ENCODE results near the gene NTNG1. TPM values are rescaled to one million over a fixed set of nuclear protein-coding genes. Genes with fewer than 3 reads are reported as not detected.

NTNG1 gene
- total and polyA plus RNA-seq, 10 of the 15 experiments (the other 5 are each of a cell fraction or from before 2014, with no cell fraction given), result 0.18 to 2.3 (median 1.1) TPM; not detected in 1

- no TSS peak for BruUV-seq (replicated peaks)
- no peaks in the 10 kb centered on the region for H3K4me1 ChIP-seq (ENCODE audit: control insufficient read depth, insufficient read depth, low read length)
- SMC1A ChIA-PET (ENCODE audit: uncharacterized antibody, unreplicated experiment), result interaction anchor here (0.8 to 3.4 kb wide), 10 partner anchors 16 to 236 kb away, joined by 3 to 12 read pairs (median 3); no protein-coding TSS in a partner anchor
- H3K79me2 ChIP-seq (ENCODE audit: control insufficient read depth, insufficient read depth, low read length), result no peaks in the 10 kb centered on the region
- CTCF ChIA-PET, result interaction anchor here (0.7 to 7.8 kb wide), 4 partner anchors 16 to 236 kb away, joined by 3 to 67 read pairs (median 18); no protein-coding TSS in a partner anchor
- DNase-seq (ENCODE audit: low read depth, low spot score) (no peak), ATAC-seq (peak; percentile 23; the same call in 2 of the 3 replicates), FAIRE-seq (peak; percentile 35)
- no peaks in the 10 kb centered on the region for H3K27me3 ChIP-seq (replicated peaks in 1 of 2; ENCODE audit: control insufficient read depth in 2 of 2, insufficient read depth in 2 of 2, low read length in 1 of 2)
- in situ Hi-C loops (cut with MboI) (no loop called here), intact Hi-C loops (cut with micrococcal nuclease; ENCODE audit: unreplicated experiment) (no loop called here)
- TF ChIP-seq GATAD2B (conservative IDR thresholded peaks at IDR 0.05; ENCODE audit: low read depth) (no peak), RFX5 (IDR thresholded peaks at IDR 0.05; ENCODE audit: low read depth, low read length) (no peak), ASH2L (IDR thresholded peaks at IDR 0.05; ENCODE audit: borderline replicate concordance, low read depth) (no peak), SUZ12 (IDR thresholded peaks at IDR 0.05; ENCODE audit: unreplicated experiment) (no peak), E4F1 (IDR thresholded peaks at IDR 0.05; ENCODE audit: borderline replicate concordance, partially characterized antibody) (no peak), MTA2 (IDR thresholded peaks at IDR 0.05; ENCODE audit: low read depth) (0 out of 2 replicates have a peak, but pooled peaks have one; percentile 16), KDM1A (IDR thresholded peaks at IDR 0.05; ENCODE audit: borderline replicate concordance) (no peak)
- TF ChIP-seq, protein P1, sequence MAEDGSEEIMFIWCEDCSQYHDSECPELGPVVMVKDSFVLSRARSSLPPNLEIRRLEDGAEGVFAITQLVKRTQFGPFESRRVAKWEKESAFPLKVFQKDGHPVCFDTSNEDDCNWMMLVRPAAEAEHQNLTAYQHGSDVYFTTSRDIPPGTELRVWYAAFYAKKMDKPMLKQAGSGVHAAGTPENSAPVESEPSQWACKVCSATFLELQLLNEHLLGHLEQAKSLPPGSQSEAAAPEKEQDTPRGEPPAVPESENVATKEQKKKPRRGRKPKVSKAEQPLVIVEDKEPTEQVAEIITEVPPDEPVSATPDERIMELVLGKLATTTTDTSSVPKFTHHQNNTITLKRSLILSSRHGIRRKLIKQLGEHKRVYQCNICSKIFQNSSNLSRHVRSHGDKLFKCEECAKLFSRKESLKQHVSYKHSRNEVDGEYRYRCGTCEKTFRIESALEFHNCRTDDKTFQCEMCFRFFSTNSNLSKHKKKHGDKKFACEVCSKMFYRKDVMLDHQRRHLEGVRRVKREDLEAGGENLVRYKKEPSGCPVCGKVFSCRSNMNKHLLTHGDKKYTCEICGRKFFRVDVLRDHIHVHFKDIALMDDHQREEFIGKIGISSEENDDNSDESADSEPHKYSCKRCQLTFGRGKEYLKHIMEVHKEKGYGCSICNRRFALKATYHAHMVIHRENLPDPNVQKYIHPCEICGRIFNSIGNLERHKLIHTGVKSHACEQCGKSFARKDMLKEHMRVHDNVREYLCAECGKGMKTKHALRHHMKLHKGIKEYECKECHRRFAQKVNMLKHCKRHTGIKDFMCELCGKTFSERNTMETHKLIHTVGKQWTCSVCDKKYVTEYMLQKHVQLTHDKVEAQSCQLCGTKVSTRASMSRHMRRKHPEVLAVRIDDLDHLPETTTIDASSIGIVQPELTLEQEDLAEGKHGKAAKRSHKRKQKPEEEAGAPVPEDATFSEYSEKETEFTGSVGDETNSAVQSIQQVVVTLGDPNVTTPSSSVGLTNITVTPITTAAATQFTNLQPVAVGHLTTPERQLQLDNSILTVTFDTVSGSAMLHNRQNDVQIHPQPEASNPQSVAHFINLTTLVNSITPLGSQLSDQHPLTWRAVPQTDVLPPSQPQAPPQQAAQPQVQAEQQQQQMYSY (CRISPR knock-in tag; IDR thresholded peaks at IDR 0.05), result no peak
- no peak overlapping the region for H2AFZ ChIP-seq (ENCODE audit: control insufficient read depth, low read depth, low read length)
- H3K4me3 ChIP-seq, result no peak overlapping the region
- H3K9ac ChIP-seq (ENCODE audit: control insufficient read depth, insufficient read depth, low read length), result no peak overlapping the region
- H3K9me3 ChIP-seq (replicated peaks; ENCODE audit: control insufficient read depth, insufficient read depth, low read length), result peaks cover 3% of the 10 kb centered on the region; the same call in 1 of the 3 replicates
- no peak overlapping the region for H3K4me2 ChIP-seq (ENCODE audit: control insufficient read depth, insufficient read depth)
- no peak overlapping the region for H3K27ac ChIP-seq (ENCODE audit: control insufficient read depth, insufficient read depth)
- H4K20me1 ChIP-seq (ENCODE audit: control insufficient read depth, insufficient read depth), result no peaks in the 10 kb centered on the region
- RAD21 ChIA-PET (ENCODE audit: unreplicated experiment), result interaction anchor here (0.9 to 4.3 kb wide), 5 partner anchors 13 to 85 kb away, joined by 3 to 19 read pairs (median 5); no protein-coding TSS in a partner anchor
- H3K36me3 ChIP-seq (ENCODE audit: control insufficient read depth in 2 of 2, insufficient read depth in 2 of 2, low read length in 1 of 2), result no peaks in the 10 kb centered on the region
- POLR2A ChIA-PET, result no interaction called here
- WGBS (ENCODE audit: insufficient coverage, insufficient replicate concordance, low lambda C conversion rate, missing lambda C conversion rate), result 48% methylated on average over 2 of the region's 2 CpGs
Measured at GRCh38 chr1:107512836-107513235, 372.0 kb downstream of the NTNG1 start.
